Germinal center (tissue), 1 donor: Measurements from ENCODE around the gene TAF11L11.
"Not testable (repeated sequence)": the region's sequence is repeated elsewhere in the genome, so short reads cannot be mapped to it uniquely, and the experiment has no call there.

Experiments used
- DNase-seq: peaks from one replicate; pipeline ENCODE4 v3.0.0; 2012; ENCODE audit warnings: mixed read lengths, low spot score

TAF11L11 gene

GRCh38 chr5:17603880-17604279 is at the start of gene TAF11L11:
Gene TAF11L11, plus strand, starts transcription at chr5:17604183.
- not testable (repeated sequence) for DNase-seq

- not testable (repeated sequence) for DNase-seq
These were observed 18.3 kb upstream of the TAF11L11 start, which contains the start of gene TAF11L7 for GRCh38 chr5:17585658-17586057. Gene TAF11L7, minus strand, starts transcription at chr5:17585758.

- not testable (repeated sequence) for DNase-seq
These were observed 13.1 kb upstream of the TAF11L11 start, which contains the start of gene TAF11L8 for GRCh38 chr5:17590860-17591259. Gene TAF11L8, minus strand, starts transcription at chr5:17590960.

- DNase-seq = not testable (repeated sequence)
These were observed 9.7 kb upstream of the TAF11L11 start, which contains the start of gene TAF11L9 for GRCh38 chr5:17594255-17594654. Gene TAF11L9, minus strand, starts transcription at chr5:17594394.

GRCh38 chr5:17597728-17598127 is 6.3 kb upstream of the TAF11L11 start, which contains the start of gene TAF11L10:
Gene TAF11L10, minus strand, starts transcription at chr5:17597828.
- not testable (repeated sequence) for DNase-seq

- no peak for DNase-seq
These were observed 968 bp downstream of the TAF11L11 start for GRCh38 chr5:17604951-17605350.

GRCh38 chr5:17607461-17607860 is 3.5 kb downstream of the TAF11L11 start:
- DNase-seq = not testable (repeated sequence)

GRCh38 chr5:17610092-17610491 is 6.1 kb downstream of the TAF11L11 start, which contains the start of gene TAF11L12:
Gene TAF11L12, plus strand, starts transcription at chr5:17610392.
- DNase-seq = not testable (repeated sequence)

GRCh38 chr5:17614872-17615605 is 11.1 kb downstream of the TAF11L11 start:
- no peak for DNase-seq

- DNase-seq = no peak
These were observed 15.4 kb downstream of the TAF11L11 start for GRCh38 chr5:17619354-17619753.

GRCh38 chr5:17620627-17621026 is 16.6 kb downstream of the TAF11L11 start:
- DNase-seq = peak; percentile 2

GRCh38 chr5:17625686-17626085 is 21.7 kb downstream of the TAF11L11 start:
- no peak for DNase-seq

GRCh38 chr5:17631788-17632187 is 27.8 kb downstream of the TAF11L11 start, which contains the start of gene TAF11L13:
Gene TAF11L13, plus strand, starts transcription at chr5:17632088.
- not testable (repeated sequence) for DNase-seq

- no peak for DNase-seq
These were observed 30.2 kb downstream of the TAF11L11 start, which contains the start of gene TAF11L14 for GRCh38 chr5:17634160-17634559. Gene TAF11L14, plus strand, starts transcription at chr5:17634460.

- not testable (repeated sequence) for DNase-seq
These were observed 45.2 kb downstream of the TAF11L11 start for GRCh38 chr5:17649232-17649631.

GRCh38 chr5:17655201-17655759 is 51.3 kb downstream of the TAF11L11 start:
- DNase-seq = not testable (repeated sequence)
